SK-N-SH (cell line): ENCODE data around the gene UNK. TPM values are rescaled to one million over a fixed set of nuclear protein-coding genes. Genes with fewer than 3 reads are reported as not detected.

ENCODE experiments used
- CTCF ChIA-PET: fragments of 300-600, 350-600 bp; formaldehyde crosslinking; extraction: SDS; loops from one replicate; lab custom pipeline; 2021; lab: Yijun Ruan, JAX
- POLR2A ChIA-PET: fragments of 350-600 bp; sonication (Branson Sonifier 250); formaldehyde crosslinking; extraction: SDS; loops from one replicate; lab custom pipeline; 2020; ENCODE audit warnings: antibody characterized with exemption, inconsistent platforms; lab: Yijun Ruan, JAX
- DNase-seq: peaks from one replicate; pipeline ENCODE4 v3.0.0; 2012
- H2AFZ ChIP-seq: fragments of 200-600 bp; sonication (generic); 2 replicates; pipeline ENCODE4 v1.8.1; 2016; ENCODE audit warnings: antibody characterized with exemption, mild to moderate bottlenecking, low read depth
- H3F3A ChIP-seq: fragments of 200-600 bp; sonication (generic); replicated peaks from 2 replicates; pipeline ENCODE3; 2016; ENCODE audit warnings: antibody characterized with exemption, mild to moderate bottlenecking; ENCODE audit not compliant: insufficient read depth
- H3K27ac ChIP-seq, 2 experiments: fragments of 200-500 bp in 1 of 2; fragments of 200-600 bp in 1 of 2; sonication (Bioruptor generic) in 1 of 2; sonication (generic), shearing (Covaris generic) in 1 of 2; 2 replicates each; pipeline versions ENCODE4 v1.5.1 to v1.6.1; 2014 to 2016; ENCODE audit warnings: low read depth in 2 of 2, inconsistent platforms in 1 of 2, low read length in 1 of 2, mild to moderate bottlenecking in 1 of 2, mixed read lengths in 1 of 2
- H3K27me3 ChIP-seq: fragments of 200-600 bp; sonication (generic), shearing (Covaris generic); 2 replicates; pipeline ENCODE4 v1.6.1; 2016; ENCODE audit warnings: mixed run types; ENCODE audit not compliant: insufficient read depth
- H3K36me3 ChIP-seq, 2 experiments: fragments of 200-500 bp in 1 of 2; fragments of 200-600 bp in 1 of 2; sonication (Bioruptor generic) in 1 of 2; sonication (generic) in 1 of 2; replicated peaks in 1 of 2; 2 replicates each; pipeline versions ENCODE3 to v1.5.1; 2014 to 2016; ENCODE audit warnings: low read length in 1 of 2, mild to moderate bottlenecking in 1 of 2; ENCODE audit not compliant: insufficient read depth in 2 of 2, control insufficient read depth in 1 of 2
- H3K4me1 ChIP-seq, 2 experiments: fragments of 200-500 bp in 1 of 2; fragments of 200-600 bp in 1 of 2; sonication (Bioruptor generic) in 1 of 2; sonication (generic), shearing (Covaris generic) in 1 of 2; 2 replicates each; pipeline versions ENCODE4 v1.5.1 to v1.6.1; 2014 to 2016; ENCODE audit warnings: low read depth in 1 of 2, low read length in 1 of 2, mixed run types in 1 of 2; ENCODE audit not compliant: insufficient read depth in 2 of 2, control insufficient read depth in 1 of 2
- H3K4me2 ChIP-seq: fragments of 200-600 bp; sonication (generic), shearing (Covaris generic); 2 replicates; pipeline ENCODE4 v1.6.1; 2017; ENCODE audit warnings: mixed run types
- H3K4me3 ChIP-seq, 2 experiments: fragments of 200-500 bp in 1 of 2; fragments of 200-600 bp in 1 of 2; sonication (Bioruptor generic) in 1 of 2; sonication (generic), shearing (Covaris generic) in 1 of 2; 2 replicates each; pipeline versions ENCODE4 v1.5.1 to v1.8.1; 2014 to 2016; ENCODE audit warnings: low read depth in 2 of 2, inconsistent platforms in 1 of 2, low read length in 1 of 2, mild to moderate bottlenecking in 1 of 2, mixed read lengths in 1 of 2, moderate library complexity in 1 of 2
- H3K79me2 ChIP-seq: fragments of 200-600 bp; sonication (generic); 2 replicates; pipeline ENCODE4 v1.8.1; 2017; ENCODE audit warnings: mild to moderate bottlenecking; ENCODE audit not compliant: insufficient read depth
- H3K9ac ChIP-seq: fragments of 200-600 bp; sonication (generic); 2 replicates; pipeline ENCODE4 v1.6.1; 2017; ENCODE audit warnings: mixed run types
- H3K9me2 ChIP-seq: fragments of 200-600 bp; sonication (generic); 2 replicates; pipeline ENCODE4 v1.6.1; 2017; ENCODE audit warnings: mixed run types
- H3K9me3 ChIP-seq: fragments of 200-600 bp; sonication (generic); 2 replicates; pipeline ENCODE4 v1.6.1; 2017; ENCODE audit warnings: mixed run types, mild to moderate bottlenecking, moderate library complexity
- H4K20me1 ChIP-seq: fragments of 200-600 bp; sonication (generic); 2 replicates; pipeline ENCODE4 v1.6.1; 2017; ENCODE audit warnings: mild to moderate bottlenecking, mixed run types; ENCODE audit not compliant: insufficient read depth
- ELF1 ChIP-seq: IDR thresholded peaks from 2 replicates; pipeline ENCODE4 v1.4.0; 2012
- EP300 ChIP-seq, 2 experiments: IDR thresholded peaks; 2 replicates each; pipeline versions ENCODE4 v1.4.0 to v1.6.1; 2012; ENCODE audit warnings: borderline replicate concordance in 1 of 2, low read depth in 1 of 2, low read length in 1 of 2
- EZH2phosphoT487 ChIP-seq: fragments of 200-600 bp; sonication (generic); IDR thresholded peaks from 2 replicates; pipeline ENCODE4 v1.6.1; 2017; ENCODE audit warnings: low read depth, mixed run types, mild to moderate bottlenecking, antibody characterized with exemption, moderate library complexity, borderline replicate concordance
- GABPA ChIP-seq: IDR thresholded peaks from 2 replicates; pipeline ENCODE4 v1.4.0; 2012; ENCODE audit warnings: low read depth, mild to moderate bottlenecking
- GATA2 ChIP-seq: sonication (generic); formaldehyde crosslinking; IDR thresholded peaks from 2 replicates; pipeline ENCODE4 v1.5.0; 2020; ENCODE audit warnings: mild to moderate bottlenecking, missing genetic modification reagents
- SIN3A ChIP-seq: IDR thresholded peaks from 2 replicates; pipeline ENCODE4 v1.6.1; 2012; ENCODE audit warnings: low read depth, mild to moderate bottlenecking, low read length, moderate library complexity, borderline replicate concordance
- SMC3 ChIP-seq: IDR thresholded peaks from 2 replicates; pipeline ENCODE4 v1.6.1; 2012; ENCODE audit warnings: low read depth, low read length, improper control_type of control experiment
- TAF1 ChIP-seq: IDR thresholded peaks from 2 replicates; pipeline ENCODE4 v1.6.1; 2012; ENCODE audit warnings: low read depth, mild to moderate bottlenecking, low read length, moderate library complexity, borderline replicate concordance
- TCF12 ChIP-seq: IDR thresholded peaks from 2 replicates; pipeline ENCODE4 v1.4.0; 2012
- YY1 ChIP-seq: IDR thresholded peaks from 2 replicates; pipeline ENCODE4 v1.4.0; 2012; ENCODE audit warnings: low read depth, mild to moderate bottlenecking
- WGBS: methylation state at CpG from one replicate; pipeline ENCODE4 v1.1.6; 2017; ENCODE audit warnings: low lambda C conversion rate; 5-methylcytosine and 5-hydroxymethylcytosine counted together
- polyA plus RNA-seq, 3 experiments: library from polyadenylated mRNA; depleted of rRNA; stranded (reverse); fragments of >200 nt; gene quantifications; 2 replicates each; pipeline ENCODE4 v1.2.3, GENCODE V29; 2012
- TF ChIP-seq, protein P1 (sequence below): IDR thresholded peaks from 2 replicates; pipeline ENCODE4; 2012
- TF ChIP-seq, protein P2 (sequence below): IDR thresholded peaks from 2 replicates; pipeline ENCODE4 v1.4.0; 2012; ENCODE audit warnings: low read depth, borderline replicate concordance

UNK gene
- polyA plus RNA-seq, 1 of the 3 experiments (the other 2 are of a cell fraction): 24.8 TPM

- CTCF ChIA-PET: interaction anchor here (0.6 to 16.1 kb wide), 29 partner anchors 10 to 835 kb away, joined by 3 to 326 read pairs (median 4); partner anchors contain the start of genes GALK1, TRIM47, TRIM65 and WBP2
- H3K27ac ChIP-seq: peak overlapping the region in 1 of 2 experiments; percentile 93; a peak in 2 of 4 replicates
These were observed 61.5 kb downstream of the UNK start for GRCh38 chr17:75845933-75846691.

GRCh38 chr17:75846692-75847613, 62.3 kb downstream of the UNK start:
- Histone ChIP-seq H3K4me1 (peaks cover 4 to 34% of the 10 kb centered on the region in 2 experiments; a peak in 3 of 4 replicates), H2AFZ (no peak overlapping the region), H3K79me2 (peaks cover 7% of the 10 kb centered on the region), H3K4me3 (no peak overlapping the region), H4K20me1 (no peaks in the 10 kb centered on the region), H3K27me3 (no peaks in the 10 kb centered on the region), H3K36me3 (peaks cover 28 to 51% of the 10 kb centered on the region in 2 experiments), H3K9me3 (no peaks in the 10 kb centered on the region), H3K9ac (no peak overlapping the region), H3F3A (no peaks in the 10 kb centered on the region), H3K9me2 (no peaks in the 10 kb centered on the region), H3K4me2 (no peak overlapping the region), H3K27ac (no peak overlapping the region)
- 93% methylated on average over 32 of the region's 34 CpGs for WGBS
- ChIA-PET CTCF (interaction anchor here (0.7 to 16.1 kb wide), 20 partner anchors 9 to 485 kb away, joined by 3 to 326 read pairs (median 5); partner anchors contain the start of genes TRIM47, TRIM65 and WBP2), POLR2A (interaction anchor here (0.7 to 4.8 kb wide), 4 partner anchors 9 to 69 kb away, joined by 3 to 38 read pairs (median 17); partner anchors contain the start of gene WBP2)
- DNase-seq: no peak
- no peak for TF ChIP-seq GATA2
- no peak for TF ChIP-seq ELF1
- TF ChIP-seq GABPA: no peak
- TF ChIP-seq EP300 (IDR thresholded peaks at IDR 0.05; ENCODE audit: borderline replicate concordance in 1 of 2, low read depth in 1 of 2, low read length in 1 of 2): no peak
- TF ChIP-seq, protein P1, sequence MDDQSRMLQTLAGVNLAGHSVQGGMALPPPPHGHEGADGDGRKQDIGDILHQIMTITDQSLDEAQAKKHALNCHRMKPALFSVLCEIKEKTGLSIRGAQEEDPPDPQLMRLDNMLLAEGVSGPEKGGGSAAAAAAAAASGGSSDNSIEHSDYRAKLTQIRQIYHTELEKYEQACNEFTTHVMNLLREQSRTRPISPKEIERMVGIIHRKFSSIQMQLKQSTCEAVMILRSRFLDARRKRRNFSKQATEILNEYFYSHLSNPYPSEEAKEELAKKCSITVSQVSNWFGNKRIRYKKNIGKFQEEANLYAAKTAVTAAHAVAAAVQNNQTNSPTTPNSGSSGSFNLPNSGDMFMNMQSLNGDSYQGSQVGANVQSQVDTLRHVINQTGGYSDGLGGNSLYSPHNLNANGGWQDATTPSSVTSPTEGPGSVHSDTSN: no peak
- no peak for TF ChIP-seq TAF1
- TF ChIP-seq, protein P2, sequence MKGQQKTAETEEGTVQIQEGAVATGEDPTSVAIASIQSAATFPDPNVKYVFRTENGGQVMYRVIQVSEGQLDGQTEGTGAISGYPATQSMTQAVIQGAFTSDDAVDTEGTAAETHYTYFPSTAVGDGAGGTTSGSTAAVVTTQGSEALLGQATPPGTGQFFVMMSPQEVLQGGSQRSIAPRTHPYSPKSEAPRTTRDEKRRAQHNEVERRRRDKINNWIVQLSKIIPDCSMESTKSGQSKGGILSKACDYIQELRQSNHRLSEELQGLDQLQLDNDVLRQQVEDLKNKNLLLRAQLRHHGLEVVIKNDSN: no peak
- no peak for TF ChIP-seq SMC3
- TF ChIP-seq, all 33 proteins: peak for 0

More at GRCh38 chr17:75845933-75846691, 61.5 kb downstream of the UNK start:
- Histone ChIP-seq H3K79me2 (no peaks in the 10 kb centered on the region), H3K9ac (no peak overlapping the region), H4K20me1 (no peaks in the 10 kb centered on the region), H3K9me3 (no peaks in the 10 kb centered on the region), H3K4me2 (no peak overlapping the region), H3K36me3 (peaks cover 23 to 47% of the 10 kb centered on the region in 2 experiments), H3K9me2 (no peaks in the 10 kb centered on the region), H3K4me3 (no peak overlapping the region), H2AFZ (no peak overlapping the region), H3K4me1 (peaks cover 4 to 34% of the 10 kb centered on the region in 2 experiments; a peak in 3 of 4 replicates), H3F3A (no peaks in the 10 kb centered on the region), H3K27me3 (no peaks in the 10 kb centered on the region)
- TF ChIP-seq SMC3 (no peak), EZH2phosphoT487 (no peak), YY1 (no peak), SIN3A (no peak), TCF12 (no peak)
- WGBS: 90% methylated on average over 22 of the region's 22 CpGs
- no peak for DNase-seq
- POLR2A ChIA-PET: interaction anchor here (0.9 to 4.8 kb wide), 5 partner anchors 9 to 68 kb away, joined by 3 to 38 read pairs (median 24); partner anchors contain the start of gene WBP2
